Measurements from ENCODE around the gene KLHDC8B. TPM values are rescaled to one million over a fixed set of nuclear protein-coding genes. Genes with fewer than 3 reads are reported as not detected.

The KLHDC8B gene
- total and polyA plus RNA-seq, 10 of the 15 experiments (the other 5 are each of a cell fraction or from before 2014, with no cell fraction given), result 0.31 to 1.5 (median 0.85) TPM; not detected in 1

DNA sequence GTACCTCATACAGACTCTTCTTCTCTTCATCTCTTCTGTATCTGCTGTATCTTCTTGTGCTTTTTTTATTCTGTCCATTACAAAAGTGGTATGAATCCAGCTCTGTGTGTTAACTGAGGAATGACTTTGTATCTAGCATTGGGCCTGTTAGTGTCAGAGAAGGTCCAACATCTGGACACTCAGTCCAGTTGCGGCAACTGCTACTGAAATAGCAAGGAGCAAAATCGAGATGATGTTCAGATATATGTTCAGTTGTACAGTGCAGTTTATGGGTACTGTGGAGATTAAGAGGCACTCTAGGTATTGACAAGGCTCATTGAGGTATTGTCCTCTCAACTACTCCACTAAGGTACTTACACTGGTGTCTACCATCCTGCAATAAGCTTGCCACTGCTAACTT, 42.6 kb downstream of the KLHDC8B start:
- SMC1A ChIA-PET (ENCODE audit: uncharacterized antibody, unreplicated experiment), result interaction anchor here (1.4 kb wide), 1 partner anchor 8 kb away, joined by 4 read pairs; no protein-coding TSS in a partner anchor

More for the DNA sequence above, 42.6 kb downstream of the KLHDC8B start:
- H3K4me3 ChIP-seq, result no peak overlapping the region
- POLR2A ChIA-PET, result no interaction called here
- peaks cover 2% of the 10 kb centered on the region; the same call in 2 of the 3 replicates for H3K9me3 ChIP-seq (replicated peaks; ENCODE audit: control insufficient read depth, insufficient read depth, low read length)
- peak; percentile 49 for FAIRE-seq
- H3K36me3 ChIP-seq (ENCODE audit: control insufficient read depth in 2 of 2, insufficient read depth in 2 of 2, low read length in 1 of 2), result no peaks in the 10 kb centered on the region
- CTCF ChIA-PET, result interaction anchor here (0.6 kb wide), 1 partner anchor 326 kb away, joined by 3 read pairs; no protein-coding TSS in a partner anchor
- TF ChIP-seq ZSCAN29 (IDR thresholded peaks at IDR 0.05) (no peak), ZZZ3 (IDR thresholded peaks at IDR 0.05; ENCODE audit: control insufficient read depth, insufficient read length, low read depth) (no peak), SPI1 (IDR thresholded peaks at IDR 0.05; ENCODE audit: borderline replicate concordance, insufficient read depth, low read depth, low read length) (no peak), TARDBP (IDR thresholded peaks at IDR 0.05; ENCODE audit: borderline replicate concordance) (no peak), MEF2B (IDR thresholded peaks at IDR 0.05; ENCODE audit: partially characterized antibody, poor library complexity, severe bottlenecking) (no peak), HDGF (IDR thresholded peaks at IDR 0.05) (no peak), GATAD2B (conservative IDR thresholded peaks at IDR 0.05; ENCODE audit: low read depth) (no peak), RELA (IDR thresholded peaks at IDR 0.05; ENCODE audit: borderline replicate concordance, partially characterized antibody) (no peak), CBX3 (IDR thresholded peaks at IDR 0.05; ENCODE audit: borderline replicate concordance, low read depth) (no peak), BHLHE40 (IDR thresholded peaks at IDR 0.05; ENCODE audit: borderline replicate concordance in 1 of 2, low read depth in 2 of 2, low read length in 1 of 2) (no peak), PAX8 (IDR thresholded peaks at IDR 0.05) (no peak), SP1 (IDR thresholded peaks at IDR 0.05; ENCODE audit: low read depth, low read length) (no peak), ZNF207 (IDR thresholded peaks at IDR 0.05; ENCODE audit: borderline replicate concordance) (no peak), POLR2AphosphoS2 (IDR thresholded peaks at IDR 0.05; ENCODE audit: low read depth, low read length) (no peak), IRF4 (IDR thresholded peaks at IDR 0.05; ENCODE audit: low read depth, low read length) (no peak)
- TF ChIP-seq, protein P1, sequence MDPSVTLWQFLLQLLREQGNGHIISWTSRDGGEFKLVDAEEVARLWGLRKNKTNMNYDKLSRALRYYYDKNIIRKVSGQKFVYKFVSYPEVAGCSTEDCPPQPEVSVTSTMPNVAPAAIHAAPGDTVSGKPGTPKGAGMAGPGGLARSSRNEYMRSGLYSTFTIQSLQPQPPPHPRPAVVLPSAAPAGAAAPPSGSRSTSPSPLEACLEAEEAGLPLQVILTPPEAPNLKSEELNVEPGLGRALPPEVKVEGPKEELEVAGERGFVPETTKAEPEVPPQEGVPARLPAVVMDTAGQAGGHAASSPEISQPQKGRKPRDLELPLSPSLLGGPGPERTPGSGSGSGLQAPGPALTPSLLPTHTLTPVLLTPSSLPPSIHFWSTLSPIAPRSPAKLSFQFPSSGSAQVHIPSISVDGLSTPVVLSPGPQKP (IDR thresholded peaks at IDR 0.05; ENCODE audit: low read depth, low read length), result no peak
- TF ChIP-seq, protein P2, sequence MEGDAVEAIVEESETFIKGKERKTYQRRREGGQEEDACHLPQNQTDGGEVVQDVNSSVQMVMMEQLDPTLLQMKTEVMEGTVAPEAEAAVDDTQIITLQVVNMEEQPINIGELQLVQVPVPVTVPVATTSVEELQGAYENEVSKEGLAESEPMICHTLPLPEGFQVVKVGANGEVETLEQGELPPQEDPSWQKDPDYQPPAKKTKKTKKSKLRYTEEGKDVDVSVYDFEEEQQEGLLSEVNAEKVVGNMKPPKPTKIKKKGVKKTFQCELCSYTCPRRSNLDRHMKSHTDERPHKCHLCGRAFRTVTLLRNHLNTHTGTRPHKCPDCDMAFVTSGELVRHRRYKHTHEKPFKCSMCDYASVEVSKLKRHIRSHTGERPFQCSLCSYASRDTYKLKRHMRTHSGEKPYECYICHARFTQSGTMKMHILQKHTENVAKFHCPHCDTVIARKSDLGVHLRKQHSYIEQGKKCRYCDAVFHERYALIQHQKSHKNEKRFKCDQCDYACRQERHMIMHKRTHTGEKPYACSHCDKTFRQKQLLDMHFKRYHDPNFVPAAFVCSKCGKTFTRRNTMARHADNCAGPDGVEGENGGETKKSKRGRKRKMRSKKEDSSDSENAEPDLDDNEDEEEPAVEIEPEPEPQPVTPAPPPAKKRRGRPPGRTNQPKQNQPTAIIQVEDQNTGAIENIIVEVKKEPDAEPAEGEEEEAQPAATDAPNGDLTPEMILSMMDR (IDR thresholded peaks at IDR 0.05 in 2 of 3, conservative IDR thresholded peaks at IDR 0.05 in 1 of 3; ENCODE audit: control insufficient read depth in 2 of 3, extremely low read depth in 1 of 3, insufficient read depth in 1 of 3, low read depth in 3 of 3, low read length in 3 of 3), result no peak
- TF ChIP-seq, protein P3, sequence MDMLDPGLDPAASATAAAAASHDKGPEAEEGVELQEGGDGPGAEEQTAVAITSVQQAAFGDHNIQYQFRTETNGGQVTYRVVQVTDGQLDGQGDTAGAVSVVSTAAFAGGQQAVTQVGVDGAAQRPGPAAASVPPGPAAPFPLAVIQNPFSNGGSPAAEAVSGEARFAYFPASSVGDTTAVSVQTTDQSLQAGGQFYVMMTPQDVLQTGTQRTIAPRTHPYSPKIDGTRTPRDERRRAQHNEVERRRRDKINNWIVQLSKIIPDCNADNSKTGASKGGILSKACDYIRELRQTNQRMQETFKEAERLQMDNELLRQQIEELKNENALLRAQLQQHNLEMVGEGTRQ (IDR thresholded peaks at IDR 0.05; ENCODE audit: borderline replicate concordance, low read depth, low read length), result no peak
- TF ChIP-seq, protein P4, sequence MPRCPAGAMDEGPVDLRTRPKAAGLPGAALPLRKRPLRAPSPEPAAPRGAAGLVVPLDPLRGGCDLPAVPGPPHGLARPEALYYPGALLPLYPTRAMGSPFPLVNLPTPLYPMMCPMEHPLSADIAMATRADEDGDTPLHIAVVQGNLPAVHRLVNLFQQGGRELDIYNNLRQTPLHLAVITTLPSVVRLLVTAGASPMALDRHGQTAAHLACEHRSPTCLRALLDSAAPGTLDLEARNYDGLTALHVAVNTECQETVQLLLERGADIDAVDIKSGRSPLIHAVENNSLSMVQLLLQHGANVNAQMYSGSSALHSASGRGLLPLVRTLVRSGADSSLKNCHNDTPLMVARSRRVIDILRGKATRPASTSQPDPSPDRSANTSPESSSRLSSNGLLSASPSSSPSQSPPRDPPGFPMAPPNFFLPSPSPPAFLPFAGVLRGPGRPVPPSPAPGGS (IDR thresholded peaks at IDR 0.05; ENCODE audit: borderline replicate concordance, insufficient read depth, low read depth, low read length, poor library complexity, severe bottlenecking), result no peak
- 45% methylated on average over 2 of the region's 2 CpGs for WGBS (ENCODE audit: insufficient coverage, insufficient replicate concordance, low lambda C conversion rate, missing lambda C conversion rate)
- in situ Hi-C loops (cut with MboI), result no loop called here
- H3K27me3 ChIP-seq (replicated peaks in 1 of 2; ENCODE audit: control insufficient read depth in 2 of 2, insufficient read depth in 2 of 2, low read length in 1 of 2), result no peaks in the 10 kb centered on the region
- no peaks in the 10 kb centered on the region for H3K4me1 ChIP-seq (ENCODE audit: control insufficient read depth, insufficient read depth, low read length)
- H3K9ac ChIP-seq (ENCODE audit: control insufficient read depth, insufficient read depth, low read length), result no peak overlapping the region
- no peaks in the 10 kb centered on the region for H3K79me2 ChIP-seq (ENCODE audit: control insufficient read depth, insufficient read depth, low read length)
- H3K27ac ChIP-seq (ENCODE audit: control insufficient read depth, insufficient read depth), result no peak overlapping the region
- no peak overlapping the region for H2AFZ ChIP-seq (ENCODE audit: control insufficient read depth, low read depth, low read length)
- DNase-seq (ENCODE audit: low read depth, low spot score), result no peak
- no peak overlapping the region for H3K4me2 ChIP-seq (ENCODE audit: control insufficient read depth, insufficient read depth)
- no peaks in the 10 kb centered on the region for H4K20me1 ChIP-seq (ENCODE audit: control insufficient read depth, insufficient read depth)
- ATAC-seq, result no peak
- no TSS peak for BruUV-seq (replicated peaks)
- intact Hi-C loops (cut with micrococcal nuclease; ENCODE audit: unreplicated experiment), result no loop called here
- RAD21 ChIA-PET (ENCODE audit: unreplicated experiment), result no interaction called here

All from GM12878 (cell line).